NCI-H2107 treated with DMSO at 0.1 percent for 48 hours (cell line): ENCODE results near the gene ERMP1.
"Not testable (repeated sequence)": the region's sequence is repeated elsewhere in the genome, so short reads cannot be mapped to it uniquely, and the experiment has no call there.

Source experiments
- DNase-seq: peaks from one replicate; lab custom pipeline; 2025; ENCODE audit not compliant: unreplicated experiment; lab: John Stamatoyannopoulos, UW

ERMP1 gene, protein sequence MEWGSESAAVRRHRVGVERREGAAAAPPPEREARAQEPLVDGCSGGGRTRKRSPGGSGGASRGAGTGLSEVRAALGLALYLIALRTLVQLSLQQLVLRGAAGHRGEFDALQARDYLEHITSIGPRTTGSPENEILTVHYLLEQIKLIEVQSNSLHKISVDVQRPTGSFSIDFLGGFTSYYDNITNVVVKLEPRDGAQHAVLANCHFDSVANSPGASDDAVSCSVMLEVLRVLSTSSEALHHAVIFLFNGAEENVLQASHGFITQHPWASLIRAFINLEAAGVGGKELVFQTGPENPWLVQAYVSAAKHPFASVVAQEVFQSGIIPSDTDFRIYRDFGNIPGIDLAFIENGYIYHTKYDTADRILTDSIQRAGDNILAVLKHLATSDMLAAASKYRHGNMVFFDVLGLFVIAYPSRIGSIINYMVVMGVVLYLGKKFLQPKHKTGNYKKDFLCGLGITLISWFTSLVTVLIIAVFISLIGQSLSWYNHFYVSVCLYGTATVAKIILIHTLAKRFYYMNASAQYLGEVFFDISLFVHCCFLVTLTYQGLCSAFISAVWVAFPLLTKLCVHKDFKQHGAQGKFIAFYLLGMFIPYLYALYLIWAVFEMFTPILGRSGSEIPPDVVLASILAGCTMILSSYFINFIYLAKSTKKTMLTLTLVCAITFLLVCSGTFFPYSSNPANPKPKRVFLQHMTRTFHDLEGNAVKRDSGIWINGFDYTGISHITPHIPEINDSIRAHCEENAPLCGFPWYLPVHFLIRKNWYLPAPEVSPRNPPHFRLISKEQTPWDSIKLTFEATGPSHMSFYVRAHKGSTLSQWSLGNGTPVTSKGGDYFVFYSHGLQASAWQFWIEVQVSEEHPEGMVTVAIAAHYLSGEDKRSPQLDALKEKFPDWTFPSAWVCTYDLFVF

DNA sequence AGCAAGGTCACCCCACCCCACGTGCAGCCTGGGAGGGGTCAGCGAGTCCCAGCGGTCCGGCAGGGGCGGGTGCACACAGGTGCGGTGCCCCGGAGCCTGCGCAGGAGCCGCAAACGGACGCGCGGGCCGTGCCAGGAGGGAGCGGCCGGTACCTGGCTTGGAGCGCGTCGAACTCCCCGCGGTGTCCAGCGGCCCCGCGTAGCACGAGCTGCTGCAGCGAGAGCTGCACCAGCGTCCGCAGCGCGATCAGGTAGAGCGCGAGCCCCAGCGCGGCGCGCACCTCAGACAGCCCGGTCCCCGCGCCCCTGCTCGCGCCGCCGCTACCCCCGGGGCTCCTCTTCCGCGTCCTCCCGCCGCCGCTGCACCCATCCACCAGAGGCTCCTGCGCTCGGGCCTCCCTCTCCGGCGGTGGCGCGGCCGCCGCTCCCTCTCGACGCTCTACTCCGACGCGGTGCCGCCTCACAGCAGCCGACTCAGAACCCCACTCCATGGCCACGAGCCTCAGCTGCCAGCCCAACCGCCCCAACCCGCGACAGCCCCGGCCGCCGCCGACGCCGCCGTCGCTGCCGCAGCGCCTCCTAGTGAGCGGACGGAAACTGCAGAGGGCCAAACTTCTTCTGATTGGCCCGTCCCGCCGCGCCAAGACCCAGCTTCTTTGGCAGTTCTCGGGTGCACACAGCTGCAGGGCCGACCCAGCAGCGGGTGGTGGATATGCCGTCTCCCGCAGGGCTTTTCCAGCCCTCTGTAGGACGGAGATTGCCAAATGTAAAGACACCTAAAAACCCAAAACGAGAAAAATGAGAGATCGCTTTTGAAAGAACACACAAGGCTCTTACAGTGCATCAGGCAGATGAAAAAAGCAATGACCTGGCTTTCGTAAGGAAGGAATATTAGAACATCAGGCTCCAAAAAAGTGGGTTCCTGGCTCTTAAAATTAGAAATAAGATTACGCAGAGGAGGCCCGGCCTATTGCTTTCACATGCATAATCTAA lies at the start of gene ERMP1:
ERMP1 (minus strand) TSS at position 580 of the 992 bp plus-strand sequence; CDS start at position 490, 90 bp downstream.
- peak; percentile 70 for DNase-seq

GRCh38 chr9:5882244-5883012 lies 49.5 kb upstream of the ERMP1 start:
- DNase-seq: not testable (repeated sequence)

DNA sequence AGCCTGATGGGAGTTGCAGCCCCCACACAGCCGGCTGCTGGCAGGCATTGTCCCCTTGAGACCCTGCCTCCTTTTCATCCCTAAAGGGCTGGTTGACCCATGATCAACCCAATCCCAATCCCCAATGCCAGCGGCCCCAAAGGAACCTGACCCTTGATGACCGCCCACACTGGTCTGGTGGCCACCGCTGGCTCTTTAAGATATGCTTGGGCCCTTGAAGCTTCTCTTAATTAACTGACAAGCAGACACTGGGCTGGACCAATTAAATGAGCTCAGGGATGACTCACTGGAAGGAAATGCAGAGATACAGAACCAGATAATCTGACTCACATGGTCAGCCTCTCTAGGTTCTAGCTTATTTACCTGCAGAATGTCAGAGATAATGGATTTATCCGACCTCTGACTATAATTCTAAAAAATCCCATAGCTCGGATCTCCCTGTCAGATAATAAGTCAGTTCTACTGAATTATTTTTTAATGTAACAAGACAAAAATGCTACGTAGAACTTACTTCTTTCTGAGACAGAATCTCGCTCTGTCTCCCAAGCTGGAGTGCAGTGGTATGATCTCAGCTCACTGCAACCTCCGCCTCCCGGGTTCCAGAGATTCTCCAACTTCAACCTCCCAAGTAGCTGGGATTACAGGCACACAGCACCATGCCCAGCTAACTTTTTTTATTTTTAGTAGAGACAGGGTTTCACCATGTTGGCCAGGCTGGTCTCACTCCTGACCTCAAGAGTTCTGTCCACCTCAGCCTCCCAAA lies 46.7 kb upstream of the ERMP1 start:
- DNase-seq: no peak

GRCh38 chr9:5876711-5877110 lies 43.8 kb upstream of the ERMP1 start:
- DNase-seq: no peak

- no peak for DNase-seq
Observed at GRCh38 chr9:5876026-5876425, 43.1 kb upstream of the ERMP1 start.

DNA sequence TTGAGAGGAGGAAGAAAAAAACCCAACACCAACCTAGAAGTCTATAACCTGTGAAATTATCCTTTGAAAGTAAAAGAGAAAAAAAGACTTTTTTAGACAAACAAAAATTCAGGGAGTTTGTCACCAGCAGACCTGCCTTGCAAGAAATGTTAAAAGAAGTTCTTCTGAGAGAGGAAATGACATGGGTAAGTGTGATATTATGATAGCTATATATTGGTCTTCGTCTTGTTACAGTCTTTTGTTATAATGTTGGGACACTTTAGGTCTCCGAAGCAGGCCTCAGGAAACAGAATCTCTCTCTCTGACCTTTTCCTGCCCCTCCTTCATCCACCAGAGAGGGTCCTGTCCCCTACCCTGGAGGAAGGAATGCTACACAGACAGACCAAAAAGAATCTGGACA lies 41.1 kb upstream of the ERMP1 start:
- no peak for DNase-seq

DNA sequence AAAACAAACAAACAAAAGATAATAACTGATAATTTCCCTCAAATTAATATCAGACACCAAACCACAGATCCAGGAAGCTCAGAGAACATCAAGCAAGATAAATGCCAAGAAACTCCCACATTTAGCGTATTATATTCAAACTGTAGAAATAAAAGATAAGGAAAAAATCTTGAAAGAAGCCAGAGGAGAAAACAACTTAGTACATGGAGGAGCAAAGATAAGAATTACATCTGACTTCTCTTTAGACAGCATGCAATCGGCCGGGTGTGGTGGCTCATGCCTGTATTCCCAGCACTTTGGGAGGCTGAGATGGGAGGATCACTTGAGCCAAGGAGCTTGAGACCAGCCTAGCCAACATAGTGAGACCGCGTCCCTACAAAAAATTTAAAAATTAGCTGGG lies 40.5 kb upstream of the ERMP1 start:
- DNase-seq: no peak

GRCh38 chr9:5872511-5872910 lies 39.6 kb upstream of the ERMP1 start:
- DNase-seq: no peak

DNA sequence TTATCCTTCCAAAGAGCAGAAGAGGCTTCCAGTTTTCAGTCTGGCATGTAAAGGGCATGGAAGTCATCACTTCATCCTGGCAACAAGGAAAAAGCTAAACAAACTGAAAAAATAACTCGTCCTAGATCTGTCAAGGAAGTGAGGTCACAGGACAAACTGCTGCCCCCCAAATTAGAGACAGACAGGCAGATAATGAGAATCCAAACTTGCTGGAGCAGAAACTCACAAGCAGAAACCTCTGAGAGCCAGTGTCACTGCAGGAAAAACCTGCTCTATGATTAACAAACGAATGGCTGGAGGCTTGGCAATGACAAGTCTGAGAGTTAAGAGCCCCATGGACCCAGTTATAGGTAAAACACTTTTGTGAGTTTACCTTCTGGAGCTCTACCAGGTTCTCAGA lies 38.9 kb upstream of the ERMP1 start:
- no peak for DNase-seq

DNA sequence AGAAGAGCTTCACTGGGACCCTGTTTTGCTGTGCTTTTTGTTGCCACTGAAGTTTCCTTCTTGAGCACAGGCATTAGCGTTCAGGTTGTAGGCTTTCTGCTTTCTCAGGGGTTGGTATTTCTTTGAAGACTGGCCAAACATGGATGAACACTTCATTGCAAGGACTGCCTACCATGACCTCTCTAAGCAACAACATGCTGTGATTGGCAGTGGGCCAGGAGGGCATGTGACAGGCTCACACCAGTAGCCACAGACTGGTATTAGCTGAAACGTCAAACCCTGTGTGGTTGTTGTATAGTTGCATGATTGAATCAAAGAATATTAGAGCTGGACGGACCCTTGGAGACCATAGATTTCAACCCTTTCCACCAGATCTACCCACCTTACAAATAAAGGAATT lies 37.8 kb upstream of the ERMP1 start:
- no peak for DNase-seq

- DNase-seq: no peak
Observed at GRCh38 chr9:5870020-5870339, 37.1 kb upstream of the ERMP1 start.

DNA sequence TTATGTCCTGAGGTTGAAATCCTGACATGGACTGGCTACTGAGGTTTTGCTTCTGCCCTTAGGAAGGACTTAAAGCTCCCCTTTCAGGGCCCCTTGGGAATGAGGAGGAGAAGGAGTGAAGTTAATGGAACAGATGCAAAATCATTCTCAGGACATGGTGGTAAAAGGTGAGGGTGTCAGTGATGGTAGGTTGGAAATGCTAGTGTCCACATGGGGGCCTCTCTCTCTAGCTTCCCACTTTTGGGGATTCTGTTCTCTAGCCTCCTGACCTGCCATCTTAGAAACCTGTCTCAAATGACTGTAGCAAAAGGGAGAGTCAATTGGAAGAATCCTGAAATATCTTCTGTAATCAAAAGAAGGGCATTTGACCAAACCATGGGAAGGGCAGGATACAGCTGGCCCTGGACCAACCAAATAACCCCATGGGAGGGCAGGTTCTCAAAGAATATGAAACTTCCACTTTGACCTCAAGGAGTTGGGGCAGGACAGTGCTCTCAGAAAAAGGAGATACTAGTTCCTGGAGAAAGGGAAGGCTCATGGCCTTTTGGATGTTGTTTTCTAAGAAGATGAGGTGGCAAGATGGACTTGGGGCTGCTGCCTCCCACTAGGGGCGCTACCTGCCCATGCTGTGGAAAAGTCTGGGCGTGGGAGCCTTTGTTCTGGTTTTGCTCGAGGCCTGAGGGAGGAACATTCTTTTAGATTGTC lies 36.5 kb upstream of the ERMP1 start:
- DNase-seq: no peak

GRCh38 chr9:5868235-5868634 lies 35.3 kb upstream of the ERMP1 start:
- no peak for DNase-seq

DNA sequence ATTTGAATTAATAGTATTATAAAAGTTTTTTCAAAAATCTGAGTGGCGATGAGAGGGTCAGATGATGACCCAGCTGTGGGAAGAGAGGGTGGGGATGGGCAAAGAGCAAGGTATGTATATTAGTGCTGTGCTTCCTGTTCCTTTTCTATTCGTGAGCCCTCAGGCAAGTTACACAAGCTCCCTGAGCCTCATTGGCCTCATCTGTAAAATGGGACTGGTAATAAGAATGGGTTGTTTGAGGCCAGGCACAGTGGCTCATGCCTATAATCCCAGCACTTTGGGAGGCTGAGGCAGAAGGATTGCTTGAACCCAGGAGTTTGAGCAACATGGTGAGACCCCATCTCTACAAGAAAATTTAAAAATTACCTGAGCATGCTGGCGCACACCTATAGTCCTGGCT lies 33.8 kb upstream of the ERMP1 start:
- DNase-seq: no peak

DNA sequence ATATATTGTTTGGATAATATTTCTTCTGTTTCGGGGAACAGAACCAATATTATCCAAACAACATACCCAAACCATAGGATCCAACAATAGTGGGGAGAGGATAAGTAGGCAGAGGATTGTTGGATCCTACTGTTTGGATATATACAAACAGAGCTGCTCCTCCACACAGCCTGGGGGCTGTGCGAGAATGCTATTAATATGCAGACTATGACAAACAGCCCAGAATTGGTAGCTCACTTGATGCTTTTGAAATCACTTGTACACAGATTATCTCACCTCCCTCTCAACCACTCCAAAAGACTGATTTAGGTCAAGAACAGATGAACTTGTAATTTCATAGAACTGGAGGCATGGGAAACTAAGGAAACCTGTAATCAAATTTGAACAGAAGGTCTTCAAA lies 33.4 kb upstream of the ERMP1 start:
- DNase-seq: no peak

GRCh38 chr9:5864446-5864845 lies 31.5 kb upstream of the ERMP1 start:
- no peak for DNase-seq

GRCh38 chr9:5863092-5863746 lies 30.3 kb upstream of the ERMP1 start:
- DNase-seq: no peak

DNA sequence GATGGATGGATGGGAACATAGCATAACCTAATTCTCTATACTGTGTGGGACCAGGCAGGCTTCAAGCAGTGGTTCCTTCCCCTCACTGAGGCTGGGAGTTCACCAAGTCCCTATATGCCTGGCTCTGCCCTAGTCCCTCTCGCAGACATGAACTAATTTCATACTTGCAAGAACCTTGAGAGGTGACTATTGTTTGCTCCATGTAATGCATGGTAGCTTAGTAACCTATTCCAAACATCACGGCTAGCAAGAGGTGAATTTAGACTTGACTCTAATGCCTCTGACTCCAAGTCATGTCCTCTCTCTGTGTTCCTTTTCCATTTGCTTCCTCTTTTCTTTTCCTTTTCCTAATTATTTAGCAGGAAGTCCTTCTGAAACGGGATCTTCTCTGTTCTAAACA lies 25.9 kb upstream of the ERMP1 start:
- DNase-seq: no peak
